Measurements from ENCODE around the gene TTC9B.
"Not testable (repeated sequence)": the region's sequence is repeated elsewhere in the genome, so short reads cannot be mapped to it uniquely, and the experiment has no call there.

The TTC9B gene

DNA sequence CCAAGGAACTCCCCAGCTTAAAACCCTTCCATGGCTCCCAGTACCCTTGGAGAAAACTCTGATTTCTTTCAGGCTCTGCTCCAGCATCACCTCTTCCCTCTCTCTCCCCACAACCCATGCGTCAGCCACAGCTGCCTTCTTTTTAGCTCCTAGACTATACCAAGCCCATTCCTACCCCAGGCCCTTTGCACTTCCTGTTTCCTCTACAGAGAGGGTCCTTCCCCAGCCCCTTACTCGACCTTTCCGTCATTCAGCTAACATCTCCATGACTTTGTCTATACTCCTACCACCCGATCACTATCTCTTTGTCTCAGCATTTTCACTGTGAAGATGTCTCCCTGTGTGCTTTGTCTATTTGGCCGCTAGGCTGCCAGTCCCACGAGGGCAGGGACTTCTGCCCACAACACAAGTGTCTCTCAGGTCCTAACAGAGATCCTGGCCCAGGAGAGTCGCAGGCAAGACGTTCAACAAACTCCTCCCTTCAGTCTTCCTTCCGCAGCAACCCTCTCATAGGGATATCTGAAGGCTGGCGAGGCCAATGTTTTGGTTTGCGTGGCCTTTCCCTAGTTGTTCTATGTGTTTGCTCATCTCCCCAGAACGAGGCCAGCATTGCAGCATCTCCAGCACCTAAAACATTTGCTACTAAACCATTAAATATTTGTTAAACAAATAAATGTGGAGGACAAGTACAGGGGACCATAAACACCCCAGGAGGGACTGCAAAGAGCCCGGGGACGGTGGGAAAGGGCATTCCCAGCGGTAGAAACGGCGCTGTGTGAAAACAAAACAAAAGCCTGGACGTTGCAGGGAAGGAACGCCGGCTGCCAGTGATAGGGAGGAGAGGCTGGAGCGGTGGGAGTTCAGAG is 7.5 kb upstream of the TTC9B start:
- H3K36me3 ChIP-seq (ENCODE audit: control insufficient read depth in 1 of 2, insufficient read depth in 2 of 2, low read length in 2 of 2) = no peaks in the 10 kb centered on the region
- no peaks in the 10 kb centered on the region for H3K9me3 ChIP-seq (ENCODE audit: control insufficient read depth in 1 of 2, low read length in 2 of 2)
- H3K27me3 ChIP-seq (ENCODE audit: control insufficient read depth in 1 of 2, insufficient read depth in 2 of 2, low read length in 2 of 2) = peaks cover 16 to 23% of the 10 kb centered on the region in 2 donors
- H3K9ac ChIP-seq (ENCODE audit: low read depth in 1 of 2, low read length in 2 of 2) = no peak overlapping the region
- peak overlapping the region in 1 of 2 donors; percentile 45 for H3K4me3 ChIP-seq (ENCODE audit: low read depth in 1 of 2, low read length in 2 of 2)
- no peak overlapping the region for H3K27ac ChIP-seq (ENCODE audit: low read depth, low read length)
- H3K4me1 ChIP-seq (ENCODE audit: control insufficient read depth in 1 of 2, insufficient read depth in 2 of 2, low read length in 2 of 2) = peaks cover 9 to 21% of the 10 kb centered on the region in 2 donors

DNA sequence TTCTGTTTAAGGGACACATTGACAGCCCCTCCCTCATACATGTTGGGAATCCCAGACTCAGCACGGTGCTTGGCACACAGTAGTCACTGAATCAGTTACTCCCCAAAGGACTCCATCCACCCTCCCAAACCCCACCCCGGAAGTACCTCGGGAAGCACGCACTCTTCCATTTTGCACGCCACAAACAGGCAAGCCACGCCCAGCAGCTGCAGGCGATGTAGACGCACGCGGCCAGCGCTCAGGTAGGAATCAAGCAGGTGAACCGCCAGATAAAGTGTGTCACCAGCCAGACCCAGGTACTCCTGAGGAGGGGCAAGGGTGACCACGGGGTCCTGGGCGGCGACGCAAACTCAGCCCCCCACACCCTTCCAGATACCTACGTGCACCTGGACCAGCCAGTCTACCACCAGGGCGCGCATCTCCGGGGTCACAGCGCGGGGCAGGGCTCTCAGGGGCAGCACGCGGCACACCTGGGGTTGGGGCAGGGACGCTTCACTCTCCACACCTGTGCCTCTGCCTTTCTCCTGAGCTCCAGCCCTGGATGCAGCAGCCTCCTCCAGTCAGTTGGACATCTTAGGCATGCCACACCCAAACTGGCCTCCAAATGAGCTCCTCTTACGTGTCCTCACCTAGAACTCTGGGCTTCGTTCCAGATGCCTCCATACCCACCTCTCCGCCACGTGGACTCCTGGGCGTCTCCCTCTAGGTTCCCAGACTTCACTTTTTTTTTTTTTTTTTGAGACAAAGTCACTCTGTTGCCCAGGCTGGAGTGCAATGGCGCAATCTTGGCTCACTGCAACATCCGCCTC is 6.4 kb upstream of the TTC9B start:
- Histone ChIP-seq H3K27me3 (ENCODE audit: control insufficient read depth in 1 of 2, insufficient read depth in 2 of 2, low read length in 2 of 2) (peaks cover 16 to 23% of the 10 kb centered on the region in 2 donors), H3K4me3 (ENCODE audit: low read depth in 1 of 2, low read length in 2 of 2) (no peak overlapping the region), H3K9me3 (ENCODE audit: control insufficient read depth in 1 of 2, low read length in 2 of 2) (no peaks in the 10 kb centered on the region), H3K36me3 (ENCODE audit: control insufficient read depth in 1 of 2, insufficient read depth in 2 of 2, low read length in 2 of 2) (no peaks in the 10 kb centered on the region), H3K4me1 (ENCODE audit: control insufficient read depth in 1 of 2, insufficient read depth in 2 of 2, low read length in 2 of 2) (peaks cover 12 to 21% of the 10 kb centered on the region in 2 donors), H3K27ac (ENCODE audit: low read depth, low read length) (no peak overlapping the region), H3K9ac (ENCODE audit: low read depth in 1 of 2, low read length in 2 of 2) (no peak overlapping the region)

DNA sequence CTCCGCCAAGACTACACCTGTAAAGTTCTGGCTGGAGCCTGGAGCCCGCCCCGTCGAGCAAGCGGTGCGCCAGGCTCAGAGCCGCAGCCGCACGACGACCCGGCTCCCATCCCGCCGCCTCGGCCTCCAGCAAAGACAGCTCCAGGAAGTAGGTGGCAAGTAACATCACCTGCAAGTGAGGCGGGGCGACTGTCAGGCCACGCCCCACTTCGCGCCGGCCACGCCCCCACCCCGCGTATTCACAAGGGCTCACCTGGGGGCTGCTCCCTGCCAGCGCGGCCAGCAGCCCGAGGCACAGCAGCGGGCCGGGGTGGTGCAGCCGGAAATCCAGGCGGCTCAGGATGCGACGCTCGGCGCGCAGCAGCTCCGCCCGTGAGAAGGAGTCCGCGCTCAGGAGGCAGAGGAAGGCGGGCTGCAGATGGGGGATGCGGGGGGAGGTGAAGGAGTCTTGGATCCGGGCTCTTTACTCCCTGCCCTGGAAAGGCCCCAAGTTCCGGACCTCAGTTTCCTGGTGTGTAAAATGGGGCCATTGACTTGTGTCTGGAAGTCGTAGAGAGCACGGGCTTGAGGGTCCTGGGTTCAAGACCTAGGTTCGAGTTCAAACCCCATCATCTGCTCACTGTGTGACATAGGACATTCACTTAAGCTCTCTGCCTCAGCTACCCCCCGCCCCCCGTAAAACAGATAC is 5.1 kb upstream of the TTC9B start:
- peaks cover 16 to 25% of the 10 kb centered on the region in 2 donors for H3K4me1 ChIP-seq (ENCODE audit: control insufficient read depth in 1 of 2, insufficient read depth in 2 of 2, low read length in 2 of 2)
- peak overlapping the region in 1 of 2 donors; percentile 28 for H3K4me3 ChIP-seq (ENCODE audit: low read depth in 1 of 2, low read length in 2 of 2)
- H3K9me3 ChIP-seq (ENCODE audit: control insufficient read depth in 1 of 2, low read length in 2 of 2) = no peaks in the 10 kb centered on the region
- H3K27ac ChIP-seq (ENCODE audit: low read depth, low read length) = no peak overlapping the region
- H3K27me3 ChIP-seq (ENCODE audit: control insufficient read depth in 1 of 2, insufficient read depth in 2 of 2, low read length in 2 of 2) = peaks cover 20 to 26% of the 10 kb centered on the region in 2 donors
- no peaks in the 10 kb centered on the region for H3K36me3 ChIP-seq (ENCODE audit: control insufficient read depth in 1 of 2, insufficient read depth in 2 of 2, low read length in 2 of 2)
- H3K9ac ChIP-seq (ENCODE audit: low read depth in 1 of 2, low read length in 2 of 2) = no peak overlapping the region

DNA sequence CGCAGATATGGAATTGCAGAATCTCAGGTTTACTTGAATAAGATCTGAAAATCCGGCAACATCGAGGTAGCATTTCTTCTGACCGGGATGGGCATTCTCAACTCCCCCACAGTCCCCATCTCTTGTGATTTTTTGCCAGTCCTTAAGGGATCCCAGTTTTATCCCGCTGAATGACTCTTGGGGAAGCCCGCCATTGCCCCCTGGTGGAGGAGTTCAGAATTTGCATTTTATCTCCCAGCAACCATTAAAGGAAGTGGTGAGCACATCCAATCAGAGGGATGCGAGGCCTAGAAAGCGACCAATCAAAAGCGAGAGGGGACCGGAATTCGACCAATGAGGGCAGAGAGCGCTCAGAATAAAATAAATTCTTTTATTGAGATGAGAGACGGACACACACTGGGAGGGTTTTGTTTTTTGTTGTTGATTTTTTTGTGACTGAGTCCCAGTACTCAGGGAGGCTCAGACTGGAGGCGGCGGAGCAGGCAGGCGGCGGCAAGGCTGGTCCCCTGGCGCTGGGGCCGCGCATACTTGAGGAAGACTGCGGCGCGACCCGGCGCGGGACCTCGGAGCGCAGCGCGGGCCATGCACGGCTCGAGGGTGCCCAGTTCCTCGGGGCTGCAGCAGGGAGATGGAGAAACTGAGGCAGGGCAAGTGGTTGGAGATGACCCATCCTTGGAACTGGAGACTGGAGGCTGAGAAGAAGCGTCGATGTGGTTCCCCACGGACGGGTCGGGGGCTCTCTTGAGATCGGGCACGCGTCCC is 3.9 kb upstream of the TTC9B start:
- Histone ChIP-seq H3K4me1 (ENCODE audit: control insufficient read depth in 1 of 2, insufficient read depth in 2 of 2, low read length in 2 of 2) (peaks cover 16 to 27% of the 10 kb centered on the region in 2 donors), H3K27me3 (ENCODE audit: control insufficient read depth in 1 of 2, insufficient read depth in 2 of 2, low read length in 2 of 2) (peaks cover 28 to 35% of the 10 kb centered on the region in 2 donors), H3K9me3 (ENCODE audit: control insufficient read depth in 1 of 2, low read length in 2 of 2) (no peaks in the 10 kb centered on the region), H3K36me3 (ENCODE audit: control insufficient read depth in 1 of 2, insufficient read depth in 2 of 2, low read length in 2 of 2) (no peaks in the 10 kb centered on the region), H3K9ac (ENCODE audit: low read depth in 1 of 2, low read length in 2 of 2) (no peak overlapping the region), H3K4me3 (ENCODE audit: low read depth in 1 of 2, low read length in 2 of 2) (no peak overlapping the region), H3K27ac (ENCODE audit: low read depth, low read length) (no peak overlapping the region)

DNA sequence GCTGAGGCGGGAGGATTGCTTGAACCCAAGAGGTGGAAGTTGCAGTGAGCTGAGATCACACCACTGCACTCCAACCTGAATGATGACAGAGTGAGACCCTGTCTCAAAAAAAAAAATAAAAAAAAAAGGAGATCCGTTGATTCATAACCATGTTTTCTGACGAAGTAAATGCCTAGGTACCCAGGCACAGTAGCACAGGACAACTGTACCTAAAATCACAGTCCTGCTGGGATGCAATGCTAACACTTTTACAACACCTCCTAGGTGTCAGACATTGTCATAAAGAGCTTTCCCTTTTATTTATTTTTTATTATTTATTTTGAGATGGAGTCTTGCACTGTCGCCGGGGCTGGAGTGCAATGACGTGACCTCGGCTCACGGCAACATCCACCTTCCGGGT is 2.5 kb upstream of the TTC9B start:
- no peak overlapping the region for H3K9ac ChIP-seq (ENCODE audit: low read depth in 1 of 2, low read length in 2 of 2)
- H3K9me3 ChIP-seq (ENCODE audit: control insufficient read depth in 1 of 2, low read length in 2 of 2) = no peaks in the 10 kb centered on the region
- H3K4me3 ChIP-seq (ENCODE audit: low read depth in 1 of 2, low read length in 2 of 2) = no peak overlapping the region
- H3K27me3 ChIP-seq (ENCODE audit: control insufficient read depth in 1 of 2, insufficient read depth in 2 of 2, low read length in 2 of 2) = peaks cover 30 to 38% of the 10 kb centered on the region in 2 donors
- H3K27ac ChIP-seq (ENCODE audit: low read depth, low read length) = no peak overlapping the region
- peaks cover 6 to 23% of the 10 kb centered on the region in 2 donors for H3K4me1 ChIP-seq (ENCODE audit: control insufficient read depth in 1 of 2, insufficient read depth in 2 of 2, low read length in 2 of 2)
- H3K36me3 ChIP-seq (ENCODE audit: control insufficient read depth in 1 of 2, insufficient read depth in 2 of 2, low read length in 2 of 2) = no peaks in the 10 kb centered on the region

DNA sequence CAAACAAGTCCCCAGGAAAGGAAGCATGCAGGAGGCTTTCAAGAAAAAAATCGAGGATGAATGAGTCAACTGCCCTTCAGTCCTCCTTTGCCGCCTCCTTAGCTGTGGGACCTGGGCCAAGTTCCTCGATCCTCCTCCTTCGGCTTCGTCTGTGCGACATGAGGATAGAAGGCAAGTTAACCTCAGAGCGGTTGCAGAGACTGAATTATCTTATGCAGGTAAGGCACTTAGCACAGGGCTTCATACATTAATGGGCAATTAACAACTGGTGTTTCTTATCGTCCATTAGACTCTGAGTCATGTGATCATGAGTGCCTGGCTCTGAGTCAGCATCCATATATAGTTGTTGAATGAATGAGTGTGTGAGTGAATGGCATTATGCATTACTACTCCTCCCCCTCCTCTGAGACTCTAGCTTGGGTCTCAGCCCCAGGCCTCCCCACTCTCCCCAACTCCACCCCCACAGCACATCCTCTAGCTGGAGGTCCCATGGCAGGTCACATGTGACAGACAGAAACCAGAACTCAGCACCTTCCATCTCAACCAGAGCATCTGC is 1.6 kb upstream of the TTC9B start:
- Histone ChIP-seq H3K36me3 (ENCODE audit: control insufficient read depth in 1 of 2, insufficient read depth in 2 of 2, low read length in 2 of 2) (no peaks in the 10 kb centered on the region), H3K4me3 (ENCODE audit: low read depth in 1 of 2, low read length in 2 of 2) (no peak overlapping the region), H3K27ac (ENCODE audit: low read depth, low read length) (no peak overlapping the region), H3K27me3 (ENCODE audit: control insufficient read depth in 1 of 2, insufficient read depth in 2 of 2, low read length in 2 of 2) (peaks cover 25 to 32% of the 10 kb centered on the region in 2 donors), H3K9me3 (ENCODE audit: control insufficient read depth in 1 of 2, low read length in 2 of 2) (no peaks in the 10 kb centered on the region), H3K9ac (ENCODE audit: low read depth in 1 of 2, low read length in 2 of 2) (no peak overlapping the region), H3K4me1 (ENCODE audit: control insufficient read depth in 1 of 2, insufficient read depth in 2 of 2, low read length in 2 of 2) (peaks cover 6 to 18% of the 10 kb centered on the region in 2 donors)

DNA sequence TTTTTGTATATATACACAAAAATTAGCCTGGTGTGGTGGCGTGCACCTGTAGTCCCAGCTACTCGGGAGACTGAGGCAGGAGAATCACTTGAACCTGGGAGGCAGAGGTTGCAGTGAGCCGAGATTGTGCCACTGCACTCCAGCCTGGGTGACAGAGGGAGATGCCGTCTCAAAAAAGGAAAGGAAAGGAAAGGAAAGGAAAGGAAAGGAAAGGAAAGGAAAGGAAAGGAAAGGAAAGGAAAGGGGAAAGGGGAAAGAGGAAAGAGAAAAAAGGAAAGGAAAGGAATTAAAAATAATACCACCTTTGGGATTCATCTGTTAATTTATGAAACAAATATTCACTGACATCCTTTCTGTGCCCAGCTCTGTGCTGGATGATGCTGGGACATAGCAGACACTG is 845 bp upstream of the TTC9B start:
- peaks cover 6 to 13% of the 10 kb centered on the region in 2 donors for H3K4me1 ChIP-seq (ENCODE audit: control insufficient read depth in 1 of 2, insufficient read depth in 2 of 2, low read length in 2 of 2)
- H3K27ac ChIP-seq (ENCODE audit: low read depth, low read length); H3K9me3 ChIP-seq (ENCODE audit: control insufficient read depth in 1 of 2, low read length in 2 of 2); H3K4me3 ChIP-seq (ENCODE audit: low read depth in 1 of 2, low read length in 2 of 2); H3K36me3 ChIP-seq (ENCODE audit: control insufficient read depth in 1 of 2, insufficient read depth in 2 of 2, low read length in 2 of 2); H3K9ac ChIP-seq (ENCODE audit: low read depth in 1 of 2, low read length in 2 of 2): not testable (repeated sequence)
- H3K27me3 ChIP-seq (ENCODE audit: control insufficient read depth in 1 of 2, insufficient read depth in 2 of 2, low read length in 2 of 2) = peaks cover 25% of the 10 kb centered on the region in 2 donors

DNA sequence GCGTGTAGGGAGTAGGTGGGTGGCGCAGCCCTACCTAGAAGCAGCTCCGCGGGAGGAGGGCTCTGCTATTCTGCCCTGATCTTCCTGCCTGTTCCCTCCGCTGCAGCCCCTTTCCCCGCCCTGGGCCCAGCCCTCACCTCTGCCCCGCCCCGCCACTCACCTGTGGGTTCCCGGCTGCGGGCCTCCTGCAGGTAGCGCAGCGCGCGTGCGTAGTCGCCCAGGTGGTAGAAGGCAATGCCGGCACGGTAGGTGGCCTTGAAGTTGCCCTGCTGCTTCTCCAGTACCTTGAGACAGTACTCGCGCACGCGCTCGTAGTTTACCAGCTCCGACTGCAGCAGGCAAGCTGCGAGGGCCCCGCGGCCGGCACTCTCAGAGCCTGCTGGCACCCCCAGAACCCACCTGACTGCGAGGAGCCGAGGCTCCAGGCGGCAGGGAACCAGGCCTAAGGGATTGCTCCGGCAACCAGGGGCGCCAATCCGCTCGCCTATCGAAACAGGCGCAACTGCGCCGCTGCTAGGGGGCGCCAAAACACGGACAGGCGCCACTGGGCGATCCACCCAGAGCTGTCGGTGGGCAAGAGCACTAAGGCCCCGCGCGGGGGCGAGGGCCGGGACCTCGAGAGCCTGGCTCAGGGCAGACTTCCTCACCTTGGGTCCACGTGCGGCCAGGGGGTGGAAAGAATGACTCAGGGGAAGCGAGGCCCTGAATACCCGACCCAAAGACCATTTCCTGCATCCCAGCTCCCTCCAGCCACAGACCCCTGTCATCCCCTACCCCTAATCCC is 965 bp downstream of the TTC9B start:
- H3K9ac ChIP-seq (ENCODE audit: low read depth in 1 of 2, low read length in 2 of 2) = no peak overlapping the region
- H3K4me3 ChIP-seq (ENCODE audit: low read depth in 1 of 2, low read length in 2 of 2) = peak overlapping the region; percentile 40 to 45
- no peaks in the 10 kb centered on the region for H3K9me3 ChIP-seq (ENCODE audit: control insufficient read depth in 1 of 2, low read length in 2 of 2)
- H3K4me1 ChIP-seq (ENCODE audit: control insufficient read depth in 1 of 2, insufficient read depth in 2 of 2, low read length in 2 of 2) = peaks cover 6 to 13% of the 10 kb centered on the region in 2 donors
- peaks cover 25% of the 10 kb centered on the region in 2 donors for H3K27me3 ChIP-seq (ENCODE audit: control insufficient read depth in 1 of 2, insufficient read depth in 2 of 2, low read length in 2 of 2)
- H3K36me3 ChIP-seq (ENCODE audit: control insufficient read depth in 1 of 2, insufficient read depth in 2 of 2, low read length in 2 of 2) = peaks cover 0 to 2% of the 10 kb centered on the region in 2 donors
- no peak overlapping the region for H3K27ac ChIP-seq (ENCODE audit: low read depth, low read length)

DNA sequence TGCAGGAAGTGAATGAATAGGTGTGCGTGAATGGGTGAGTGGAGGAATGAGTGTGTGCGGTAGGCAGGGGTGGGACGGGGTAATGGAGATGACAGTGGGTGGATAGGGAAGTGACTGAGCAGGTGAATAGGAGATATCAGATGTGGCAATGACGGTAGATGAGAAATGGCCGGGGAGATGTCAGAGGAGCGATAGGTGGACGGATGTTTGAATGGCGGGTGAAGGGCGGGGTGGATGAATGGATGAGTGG is 1.5 kb downstream of the TTC9B start:
- peak overlapping the region; percentile 40 to 45 for H3K4me3 ChIP-seq (ENCODE audit: low read depth in 1 of 2, low read length in 2 of 2)

More for the DNA sequence above, 1.5 kb downstream of the TTC9B start:
- H3K27me3 ChIP-seq (ENCODE audit: control insufficient read depth in 1 of 2, insufficient read depth in 2 of 2, low read length in 2 of 2) = peaks cover 25% of the 10 kb centered on the region in 2 donors
- H3K4me1 ChIP-seq (ENCODE audit: control insufficient read depth in 1 of 2, insufficient read depth in 2 of 2, low read length in 2 of 2) = peaks cover 6 to 13% of the 10 kb centered on the region in 2 donors
- H3K36me3 ChIP-seq (ENCODE audit: control insufficient read depth in 1 of 2, insufficient read depth in 2 of 2, low read length in 2 of 2) = peaks cover 0 to 4% of the 10 kb centered on the region in 2 donors
- H3K9me3 ChIP-seq (ENCODE audit: control insufficient read depth in 1 of 2, low read length in 2 of 2) = no peaks in the 10 kb centered on the region
- H3K9ac ChIP-seq (ENCODE audit: low read depth in 1 of 2, low read length in 2 of 2) = no peak overlapping the region
- H3K27ac ChIP-seq (ENCODE audit: low read depth, low read length) = no peak overlapping the region

Data from duodenal mucosa (tissue), 2 donors.